DMS 273 (cell line): Measurements from ENCODE around the gene CACNA1S.

Source experiments
- DNase-seq: peaks from one replicate; lab custom pipeline; 2025; ENCODE audit not compliant: unreplicated experiment; lab: John Stamatoyannopoulos, UW

CACNA1S gene

GRCh38 chr1:201119206-201120197, 7.3 kb upstream of the CACNA1S start:
- DNase-seq: peak; percentile 65

GRCh38 chr1:201116091-201116490, 3.9 kb upstream of the CACNA1S start:
- DNase-seq: no peak

GRCh38 chr1:201115390-201115937, 3.2 kb upstream of the CACNA1S start:
- DNase-seq: no peak

DNA sequence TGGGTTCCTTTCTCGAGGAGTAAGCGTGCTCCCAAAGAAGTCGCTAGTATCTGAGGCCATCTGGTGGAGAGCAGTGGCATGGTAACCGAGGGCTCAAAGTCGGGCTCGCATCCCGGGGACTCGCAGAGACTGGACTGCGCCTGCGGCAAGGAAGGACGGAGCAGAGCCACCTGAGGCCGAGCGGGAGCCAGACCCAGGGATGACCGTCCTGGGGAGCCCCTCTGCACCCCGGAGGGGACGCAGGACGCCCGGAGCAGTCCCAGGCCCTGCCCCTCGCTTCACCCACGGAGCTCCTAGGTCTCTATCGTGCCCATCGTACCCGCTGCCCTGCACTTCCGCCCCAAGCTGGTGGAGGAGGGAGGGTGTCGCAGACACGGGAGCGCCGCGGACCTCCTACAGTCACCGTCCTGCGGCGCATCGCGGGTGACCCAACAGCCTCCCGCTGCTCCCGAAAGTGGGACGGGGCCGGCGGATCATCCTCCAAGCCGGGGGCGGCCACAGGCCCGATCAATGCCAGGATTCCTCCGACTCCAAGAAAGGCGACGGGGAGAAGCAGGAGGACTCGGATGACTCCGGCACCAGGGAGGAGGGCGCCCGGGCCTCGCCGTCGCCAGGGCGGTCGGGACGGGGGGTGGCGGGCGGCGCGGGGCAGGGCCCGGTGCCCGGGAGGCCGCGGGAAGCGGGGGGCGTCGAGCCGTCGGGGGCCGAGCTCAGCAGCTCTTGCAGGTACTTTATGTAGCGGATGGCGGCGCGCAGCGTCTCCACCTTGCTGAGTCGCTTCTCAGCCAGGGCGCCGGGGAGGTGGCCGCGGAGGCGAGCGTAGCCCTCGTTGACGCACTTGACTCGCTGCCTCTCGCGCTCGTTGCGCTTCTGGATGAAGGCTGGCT, 2.3 kb upstream of the CACNA1S start:
- peak; percentile 99 for DNase-seq

GRCh38 chr1:201113451-201114244, 1.4 kb upstream of the CACNA1S start:
- no peak for DNase-seq

DNA sequence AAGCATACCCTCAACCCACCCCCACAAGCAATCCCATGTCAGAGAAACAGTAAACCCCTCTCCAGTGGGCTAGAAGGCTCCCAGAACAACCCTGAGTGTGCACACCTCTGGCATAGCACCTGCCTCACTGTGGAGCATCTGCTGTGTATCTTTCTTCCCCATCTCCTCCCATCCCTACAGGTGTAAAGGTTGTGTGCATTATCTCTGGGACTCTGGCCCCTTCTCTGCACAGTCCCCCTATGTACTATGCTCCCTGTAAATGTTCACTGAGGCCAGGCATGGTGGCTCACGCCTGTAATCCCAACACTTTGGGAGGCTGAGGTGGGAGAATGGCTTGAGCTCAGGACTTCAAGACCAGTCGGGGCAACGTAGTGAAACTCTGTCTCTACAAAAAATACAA, 700 bp upstream of the CACNA1S start:
- DNase-seq: no peak

DNA sequence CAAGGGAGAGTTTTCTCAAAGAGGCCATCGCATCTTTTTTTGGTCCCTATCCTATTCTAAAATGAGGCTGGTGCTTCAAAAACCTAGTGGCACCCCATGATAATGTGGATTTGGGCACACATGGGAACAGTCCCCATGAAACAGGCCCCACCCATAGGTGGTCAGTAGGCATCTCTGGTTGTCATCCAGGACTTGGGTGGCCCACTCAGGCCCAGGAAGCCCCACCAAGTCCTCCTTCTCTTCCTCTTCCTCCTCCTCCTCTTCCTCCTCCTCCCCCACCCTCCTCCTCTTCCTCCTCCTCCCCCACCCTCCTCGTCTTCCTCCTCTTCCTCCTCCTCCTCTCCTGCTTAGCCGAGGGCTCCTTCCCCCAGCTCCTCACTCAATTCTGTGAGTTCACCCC, 554 bp downstream of the CACNA1S start:
- DNase-seq: no peak

DNA sequence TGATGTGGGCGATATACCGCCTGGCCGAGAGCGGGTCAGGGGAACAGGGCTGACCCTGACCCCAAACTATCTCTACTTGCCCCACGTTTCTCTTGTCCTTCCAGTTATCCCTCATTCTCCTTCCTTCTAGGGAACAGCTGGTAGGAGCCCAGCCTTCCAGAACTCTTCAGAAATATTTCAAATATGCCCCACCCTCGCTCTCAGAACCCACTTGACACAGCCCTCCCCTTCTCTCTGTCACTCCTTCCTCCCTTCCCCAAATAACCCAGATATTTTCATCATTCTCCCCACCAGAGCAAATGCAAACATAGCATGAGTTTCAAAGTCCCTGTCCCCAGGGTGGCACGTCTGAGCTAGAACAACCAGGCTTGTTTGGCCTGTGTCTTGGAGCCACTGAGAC, 1.1 kb downstream of the CACNA1S start:
- no peak for DNase-seq

- DNase-seq: no peak
These were observed 1.6 kb downstream of the CACNA1S start for GRCh38 chr1:201110616-201111015.

DNA sequence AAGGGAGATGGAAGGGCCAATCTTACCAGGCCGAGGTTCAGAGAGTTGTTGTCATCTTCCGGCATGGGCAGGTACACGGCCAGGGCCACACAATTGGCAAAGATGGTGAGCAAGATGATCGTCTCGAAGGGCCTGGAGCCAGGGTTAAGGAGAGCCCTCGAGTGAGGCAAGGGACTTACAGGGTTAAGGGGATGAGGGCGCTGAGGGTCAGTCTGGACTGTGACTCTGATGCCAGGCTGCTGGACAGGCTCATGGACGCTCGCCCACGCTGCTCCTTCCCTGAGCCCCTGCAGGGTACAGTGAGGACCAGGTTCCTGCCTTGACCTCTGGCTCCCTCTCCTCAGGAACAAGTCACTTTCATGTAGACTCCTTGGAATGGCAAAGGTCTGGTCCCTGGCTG, 2.1 kb downstream of the CACNA1S start:
- DNase-seq: no peak

DNA sequence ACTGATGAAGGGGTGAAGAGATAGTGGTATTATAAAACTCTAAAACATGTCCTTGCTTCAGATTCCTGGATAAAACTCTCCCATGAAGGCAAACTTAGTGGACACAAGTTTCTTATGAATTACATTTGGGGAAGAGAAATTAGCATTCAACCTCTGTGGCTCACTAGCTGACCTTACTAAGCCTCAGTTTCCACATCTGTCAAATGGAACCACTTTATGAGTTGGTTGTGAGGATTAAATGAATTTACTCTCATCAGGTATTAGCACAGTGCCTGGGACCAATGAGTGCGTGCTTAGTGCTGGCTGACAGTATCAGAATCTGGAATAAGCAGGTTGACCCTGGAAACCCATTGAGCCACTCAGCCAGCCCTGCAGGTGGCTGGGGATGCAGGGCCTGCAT, 2.6 kb downstream of the CACNA1S start:
- no peak for DNase-seq

DNA sequence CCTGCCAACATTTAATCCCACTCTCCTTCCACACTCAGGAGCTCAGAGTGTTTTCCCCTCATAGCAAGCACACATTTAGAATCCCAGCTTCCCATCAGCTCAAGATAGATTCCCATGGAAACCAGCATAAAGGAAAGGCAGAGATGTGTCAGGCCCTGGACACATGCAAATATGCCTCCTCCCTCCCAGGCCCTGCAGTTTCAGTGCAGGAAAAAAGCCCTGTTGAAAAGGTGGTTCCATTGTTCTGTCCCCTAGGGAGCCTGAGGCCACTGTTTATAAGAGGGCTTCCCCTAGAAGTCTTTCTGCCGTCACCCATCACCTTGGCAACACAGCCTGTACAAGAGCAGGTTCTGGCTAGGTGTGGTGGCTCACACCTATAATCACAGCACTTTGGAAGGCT, 3.6 kb downstream of the CACNA1S start:
- no peak for DNase-seq

- no peak for DNase-seq
These were observed 6.5 kb downstream of the CACNA1S start for GRCh38 chr1:201105688-201106087.

GRCh38 chr1:201104141-201104540, 8.1 kb downstream of the CACNA1S start:
- no peak for DNase-seq

DNA sequence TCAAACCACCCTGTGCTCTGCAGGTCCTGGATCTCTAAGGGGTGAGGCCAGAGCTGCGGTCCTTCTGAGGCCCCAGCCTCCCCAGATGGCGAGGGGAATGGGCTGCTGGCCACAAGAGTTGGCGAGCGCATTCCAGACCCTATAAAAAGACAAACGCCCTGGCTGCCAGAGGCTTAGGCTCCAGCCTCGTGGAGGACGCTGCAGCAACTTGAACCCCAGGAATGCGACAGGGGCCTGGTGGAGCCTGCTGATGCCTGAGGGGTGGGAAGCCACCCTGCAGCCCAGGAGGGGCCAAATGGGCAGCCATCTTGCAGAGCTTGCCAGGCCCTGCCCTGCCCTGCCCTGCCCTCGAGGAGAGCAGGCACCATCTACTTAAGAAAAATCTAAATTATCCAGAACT, 8.6 kb downstream of the CACNA1S start:
- no peak for DNase-seq

DNA sequence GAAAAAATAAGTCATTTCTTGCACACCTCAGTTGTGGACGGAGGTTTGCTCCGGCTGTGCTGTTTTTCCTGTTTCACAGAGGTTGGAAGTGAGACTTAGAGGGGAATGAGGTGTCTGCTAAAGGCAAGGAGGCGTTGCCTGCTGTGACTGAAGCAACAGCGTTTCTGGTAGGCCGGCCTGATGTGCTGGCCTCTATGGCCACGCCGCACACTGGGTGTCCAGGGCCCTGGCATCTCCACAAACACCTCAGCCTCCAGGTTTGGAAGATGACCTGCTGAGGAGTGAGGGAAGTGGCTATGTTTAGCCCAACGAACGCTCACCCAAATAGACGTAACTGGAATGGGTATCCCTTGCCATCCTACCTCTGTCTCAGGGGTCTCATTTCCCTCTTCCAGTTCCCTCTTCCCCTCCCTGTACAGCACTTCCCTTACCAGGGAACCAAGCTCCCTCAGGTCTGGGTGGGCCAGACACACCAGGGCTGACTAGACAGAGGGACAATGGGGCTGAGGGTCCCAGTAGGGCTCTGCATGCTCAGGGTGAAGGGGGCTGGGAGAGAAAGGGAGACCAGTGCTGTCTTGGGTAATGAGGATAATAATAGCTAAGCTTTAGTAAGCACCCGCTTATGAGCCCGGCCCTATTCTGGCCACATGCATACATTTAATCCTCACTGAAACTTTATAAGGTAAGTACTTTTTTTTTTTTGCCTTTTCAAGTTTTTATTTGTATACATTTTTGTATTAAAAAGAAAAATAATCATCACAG, 11.9 kb downstream of the CACNA1S start:
- DNase-seq: no peak

- DNase-seq: no peak
These were observed 13.1 kb downstream of the CACNA1S start for GRCh38 chr1:201098992-201099677.

DNA sequence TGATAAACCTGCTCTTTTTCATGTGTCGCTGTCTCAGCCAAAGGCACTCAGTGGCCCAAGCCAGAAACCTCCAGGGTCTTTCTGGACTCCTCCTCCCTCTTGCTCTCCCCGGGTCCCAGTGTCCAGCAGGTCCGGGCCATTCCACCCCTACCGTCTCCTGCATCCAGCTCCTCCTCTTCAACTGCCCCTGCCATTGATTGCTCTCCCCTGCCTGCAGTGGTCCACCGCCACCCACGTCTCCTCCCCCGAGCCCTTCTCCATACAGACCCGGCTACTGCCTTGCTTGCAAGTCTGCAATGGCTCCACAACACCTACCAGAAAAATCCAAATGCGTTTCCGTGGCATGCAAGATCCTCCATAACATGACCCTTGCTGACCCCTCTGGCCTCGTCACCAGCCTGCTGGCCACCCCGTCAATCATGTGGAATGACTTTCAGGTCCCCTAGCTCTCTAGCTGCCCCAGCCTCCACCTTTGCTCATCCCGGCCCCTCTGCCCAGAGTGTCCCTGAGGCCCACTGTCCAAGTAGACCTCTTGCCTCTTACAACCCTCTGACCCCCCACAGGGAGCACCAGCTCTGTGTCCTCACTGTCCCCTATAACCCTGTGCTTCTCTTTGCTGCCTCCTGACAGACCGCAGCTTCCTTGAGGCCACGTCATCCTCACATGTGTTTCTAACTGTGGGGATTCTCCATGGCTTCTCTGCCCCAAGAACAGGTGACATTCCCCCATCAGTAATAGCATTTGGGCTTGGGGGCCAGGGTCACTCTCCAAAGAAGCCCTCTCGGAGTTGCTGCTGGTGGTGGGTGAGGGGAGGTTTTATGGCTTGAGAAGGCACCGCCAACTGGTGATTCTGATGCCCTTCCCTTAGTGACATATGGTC, 15.0 kb downstream of the CACNA1S start:
- DNase-seq: no peak
